OCI-LY1 (cell line): ENCODE data around the gene ARHGAP6.

Experiments
- CTCF ChIP-seq: fragments of 200-600 bp; sonication (generic), shearing (Covaris generic); IDR thresholded peaks from 2 replicates; pipeline ENCODE4 v1.5.1; 2017; ENCODE audit warnings: mild to moderate bottlenecking, antibody characterized with exemption, low read length, moderate library complexity, mixed read lengths
- EZH2 ChIP-seq: fragments of 200-600 bp; sonication (generic), shearing (Covaris generic); IDR thresholded peaks from 2 replicates; pipeline ENCODE4 v1.8.0; 2017; ENCODE audit warnings: borderline replicate concordance, mixed run types, mild to moderate bottlenecking, antibody characterized with exemption, low read length, moderate library complexity, mixed read lengths

GRCh38 chrX:11688201-11688600, 22.5 kb upstream of the ARHGAP6 start:
- no peak for TF ChIP-seq CTCF
- TF ChIP-seq EZH2 = no peak
